ENCODE measurements around the gene PDGFC.
"Not testable (repeated sequence)": the region's sequence is repeated elsewhere in the genome, so short reads cannot be mapped to it uniquely, and the experiment has no call there.

Gene PDGFC

DNA sequence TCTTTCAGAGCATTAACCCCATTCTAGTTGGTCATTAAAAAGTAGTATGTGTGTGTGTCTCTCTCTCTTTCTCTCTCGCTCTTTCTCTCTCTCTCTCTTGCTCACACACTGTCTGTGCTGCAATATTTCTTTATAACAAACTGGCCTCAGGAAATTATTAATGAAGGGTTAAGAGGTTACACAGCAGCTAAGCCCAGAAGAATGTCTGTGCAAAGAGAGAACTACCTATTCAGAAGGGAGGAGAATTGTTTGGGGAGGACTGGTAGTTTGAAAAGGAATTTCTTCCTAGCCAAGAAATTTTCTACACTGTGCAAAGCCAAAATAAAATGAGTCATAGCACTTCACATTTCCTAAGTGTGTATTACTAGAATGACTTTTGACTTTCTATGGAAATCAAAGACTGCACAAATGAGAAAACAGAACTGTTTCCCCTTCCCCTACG is 22.2 kb downstream of the PDGFC start:
- no peak for FAIRE-seq

DNA sequence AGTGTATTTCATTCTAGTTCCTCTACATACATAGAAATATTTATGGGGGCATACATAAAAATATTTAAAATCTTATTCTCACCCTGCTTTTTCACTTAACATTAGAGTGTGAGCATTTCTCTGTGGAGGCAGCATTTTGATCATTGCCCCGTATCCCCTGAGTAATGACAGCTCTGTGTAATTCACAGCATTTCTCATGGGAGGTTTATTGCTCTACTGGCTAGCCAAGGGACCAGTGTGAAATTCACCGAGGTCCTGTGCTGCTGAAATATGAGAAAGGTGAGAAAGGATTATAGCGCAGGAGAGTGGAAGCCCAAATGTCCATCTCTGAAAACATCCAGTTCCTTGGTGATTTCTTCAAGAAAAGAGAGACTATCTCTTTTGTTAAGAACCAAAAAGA is 22.9 kb downstream of the PDGFC start:
- FAIRE-seq, result no peak

DNA sequence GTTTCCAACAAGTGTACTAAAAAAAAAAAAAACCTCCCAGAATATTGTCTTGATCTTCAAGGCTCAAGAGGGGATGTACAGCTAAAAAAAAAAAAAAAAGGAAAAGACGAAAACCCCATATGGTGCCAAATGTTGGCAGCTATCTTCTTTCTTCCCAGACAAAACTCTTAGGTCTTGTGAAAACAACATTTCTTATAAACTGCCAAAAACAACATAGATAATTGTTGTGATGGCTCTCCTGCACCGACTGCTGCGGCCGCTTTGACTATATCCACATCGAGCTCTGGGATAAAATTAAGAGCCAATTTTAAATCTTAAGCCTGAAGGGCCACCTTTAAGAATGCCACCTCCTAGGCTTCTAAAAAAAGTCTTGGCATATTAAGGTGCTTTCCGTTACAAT is 23.5 kb downstream of the PDGFC start:
- FAIRE-seq, result no peak

DNA sequence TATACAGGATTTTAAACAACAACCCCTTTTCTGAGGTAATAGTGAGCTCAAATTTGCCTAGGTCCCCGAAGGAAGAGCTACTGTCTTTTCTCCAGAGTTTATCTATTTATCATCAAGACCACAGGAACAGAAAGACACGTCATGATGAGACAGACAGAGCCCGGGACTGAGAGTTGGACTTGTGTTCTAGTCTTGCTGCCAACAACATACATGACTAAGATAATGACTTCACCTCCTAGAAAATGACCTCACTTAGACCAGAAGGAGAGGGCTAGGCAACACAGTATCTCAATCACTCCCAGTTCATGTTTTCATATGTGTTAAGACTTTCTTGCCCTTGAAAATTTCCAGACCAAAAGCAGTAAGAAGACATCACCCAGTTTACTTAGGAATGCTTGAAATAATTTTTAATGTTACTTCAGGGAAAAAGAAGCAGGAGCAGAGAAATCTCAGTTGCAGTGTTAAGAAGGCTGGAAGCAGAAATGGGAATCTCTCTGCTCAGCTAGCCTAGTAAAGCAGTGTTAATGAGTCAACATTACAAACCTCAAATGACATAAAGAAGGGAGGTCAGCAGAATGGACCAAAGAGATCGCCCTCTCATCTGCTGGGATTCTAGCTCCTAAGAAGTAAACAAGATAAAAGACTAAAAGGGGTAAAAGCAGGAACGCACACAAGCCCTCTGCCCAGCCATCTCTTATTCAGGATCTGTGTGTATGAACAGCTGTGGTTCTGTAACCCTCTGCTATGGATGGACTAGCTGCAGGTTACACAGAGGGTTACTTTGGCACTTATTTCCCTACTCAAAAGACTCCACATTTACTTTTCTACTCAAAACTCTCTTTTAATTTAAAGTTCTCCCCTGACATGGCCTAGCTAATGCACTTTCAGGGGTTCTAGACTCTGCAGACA is 24.8 kb downstream of the PDGFC start:
- FAIRE-seq, result no peak

DNA sequence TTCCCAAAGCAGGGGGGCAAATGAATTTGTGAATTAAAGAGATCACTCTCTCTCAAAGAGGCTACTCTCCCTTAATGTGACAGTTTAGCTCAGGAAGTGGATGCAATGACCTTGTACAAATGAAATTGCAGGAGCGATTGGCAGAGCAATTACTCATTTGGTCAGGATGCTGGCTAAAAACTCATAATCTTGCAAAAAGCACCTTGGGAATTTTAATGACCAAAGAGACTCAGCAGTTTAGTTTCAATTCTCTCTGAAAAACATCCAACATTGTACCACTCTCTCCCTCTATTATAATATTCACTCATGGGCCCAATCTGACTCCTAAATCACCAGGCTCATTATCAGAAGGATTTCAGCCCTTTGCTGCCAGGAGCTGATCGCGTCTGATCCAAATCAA is 26.1 kb downstream of the PDGFC start:
- no peak for FAIRE-seq

DNA sequence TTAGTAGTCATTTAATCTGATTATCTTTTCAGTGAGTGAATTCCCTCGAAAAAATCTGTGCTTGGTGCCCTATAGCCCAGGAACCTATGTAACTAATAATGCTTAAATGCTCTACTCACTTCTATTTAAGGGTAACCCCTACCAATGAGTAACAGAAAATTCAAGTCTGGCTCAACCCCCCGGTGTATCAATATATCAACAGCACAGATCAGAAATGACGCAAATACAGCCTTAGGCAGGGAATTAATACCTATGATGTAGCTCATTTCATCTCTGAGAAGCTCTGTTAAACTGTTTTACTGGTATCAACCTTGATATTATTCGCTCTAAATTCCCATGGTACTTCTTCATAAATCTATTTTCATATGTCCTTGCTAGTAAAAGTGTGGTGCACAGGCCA is 28.6 kb downstream of the PDGFC start:
- FAIRE-seq, result no peak

DNA sequence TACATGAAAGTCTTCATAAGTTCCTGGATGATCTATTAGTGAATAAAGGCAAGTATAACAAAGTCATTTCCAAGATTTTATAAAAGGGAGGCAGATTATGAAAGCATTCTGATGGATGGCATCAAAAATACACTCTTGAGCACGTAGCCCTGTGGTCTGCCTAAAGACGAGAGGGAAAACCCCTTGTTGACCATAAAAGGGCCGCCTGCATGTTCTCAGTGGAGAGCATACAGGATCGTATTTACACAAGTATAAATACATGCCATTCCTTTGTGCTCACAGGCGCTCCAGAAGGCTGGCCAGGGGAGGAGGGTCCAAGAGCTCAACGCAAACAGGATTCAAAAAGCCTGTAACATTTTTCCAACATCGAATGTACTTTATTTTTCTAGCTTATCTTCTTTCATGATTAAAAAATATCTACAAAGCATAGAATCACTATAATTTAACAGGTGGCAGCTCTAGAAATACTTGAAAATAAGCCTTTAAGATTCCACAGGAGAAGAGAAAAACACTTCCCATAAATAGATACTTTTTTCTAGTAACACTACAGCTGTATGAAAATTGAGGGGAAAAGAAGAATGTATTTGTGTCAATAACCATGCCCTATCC is 29.6 kb downstream of the PDGFC start:
- FAIRE-seq, result no peak

DNA sequence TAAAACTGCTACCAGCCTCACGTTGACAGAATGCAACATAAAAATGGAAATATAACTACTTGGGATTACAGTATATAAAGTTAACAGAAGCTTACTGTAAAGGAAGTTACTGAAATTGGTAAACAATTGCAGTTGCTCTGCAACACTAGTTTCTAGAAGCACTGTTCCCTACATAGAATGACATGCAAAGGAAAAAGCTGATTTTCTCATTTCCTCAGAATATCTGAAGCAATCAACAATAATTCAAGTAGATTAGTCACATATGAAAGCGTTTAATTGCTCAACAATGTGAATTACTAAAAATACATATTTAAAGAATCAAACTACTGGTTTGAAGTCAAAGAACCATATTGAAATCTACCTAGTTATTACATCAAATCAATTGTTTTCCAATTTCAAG is 31.8 kb downstream of the PDGFC start:
- FAIRE-seq, result no peak

DNA sequence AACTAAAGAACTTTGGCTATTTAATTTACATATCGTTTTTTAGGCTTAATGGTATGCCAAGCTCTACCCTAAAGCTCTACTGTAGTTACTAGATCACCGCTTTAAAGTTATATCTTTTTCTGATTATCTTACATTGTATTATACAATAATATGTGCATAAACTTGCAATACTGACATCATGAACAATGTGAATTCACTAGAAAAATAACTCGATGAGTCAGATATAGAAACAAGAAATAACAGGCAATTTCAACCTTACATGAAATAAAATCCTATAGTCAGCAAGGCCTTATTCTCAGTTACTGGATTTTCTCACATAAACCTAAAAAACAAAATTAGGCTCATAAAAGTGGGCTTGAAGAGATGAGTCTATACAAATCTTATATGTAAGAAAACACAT is 32.5 kb downstream of the PDGFC start:
- no peak for FAIRE-seq

DNA sequence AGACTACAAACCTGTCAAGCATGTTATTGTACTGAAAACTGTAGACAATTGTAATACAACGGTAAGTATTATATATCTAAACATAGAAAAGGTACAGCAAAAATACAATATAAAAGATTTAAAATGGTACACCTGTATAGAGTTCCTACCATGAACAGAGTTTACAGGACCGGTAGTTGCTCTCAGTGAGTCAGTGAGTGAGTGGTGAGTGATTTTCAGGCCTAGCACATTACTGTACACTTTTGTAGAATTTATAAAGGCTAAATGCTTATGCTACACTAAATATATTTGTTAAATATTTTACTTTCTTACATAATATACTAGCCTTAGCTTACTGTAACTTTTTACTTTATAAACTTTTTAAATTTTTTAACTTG is 37.4 kb downstream of the PDGFC start:
- no peak for FAIRE-seq

DNA sequence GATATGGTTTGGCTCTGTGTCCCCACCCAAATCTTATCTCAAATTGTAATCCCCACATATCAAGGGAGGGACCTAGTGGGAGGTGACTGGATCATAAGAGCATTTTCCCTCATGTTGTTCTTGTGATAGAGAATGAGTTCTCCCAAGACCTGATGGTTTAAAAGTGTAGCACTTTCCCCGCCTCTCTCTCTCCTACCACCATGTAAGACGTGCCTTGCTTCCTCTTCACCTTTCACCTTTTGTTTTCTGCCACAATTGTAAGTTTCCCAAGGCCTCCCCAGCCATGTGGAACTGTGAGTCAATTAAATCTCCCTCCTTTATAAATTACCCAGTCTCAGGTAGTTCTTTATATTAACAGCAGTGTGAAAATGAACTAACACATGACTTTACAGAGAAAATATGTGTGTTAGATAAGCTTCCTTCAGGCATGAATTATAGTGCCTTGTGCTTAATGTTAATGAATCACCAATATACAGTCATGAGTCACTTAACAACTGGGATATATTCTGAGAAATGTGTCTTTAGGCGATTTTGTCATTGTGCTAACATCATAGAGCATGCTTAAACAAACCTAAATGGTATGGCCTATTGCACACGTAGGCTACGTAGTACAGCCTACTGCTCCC is 37.9 kb downstream of the PDGFC start:
- no peak for FAIRE-seq

DNA sequence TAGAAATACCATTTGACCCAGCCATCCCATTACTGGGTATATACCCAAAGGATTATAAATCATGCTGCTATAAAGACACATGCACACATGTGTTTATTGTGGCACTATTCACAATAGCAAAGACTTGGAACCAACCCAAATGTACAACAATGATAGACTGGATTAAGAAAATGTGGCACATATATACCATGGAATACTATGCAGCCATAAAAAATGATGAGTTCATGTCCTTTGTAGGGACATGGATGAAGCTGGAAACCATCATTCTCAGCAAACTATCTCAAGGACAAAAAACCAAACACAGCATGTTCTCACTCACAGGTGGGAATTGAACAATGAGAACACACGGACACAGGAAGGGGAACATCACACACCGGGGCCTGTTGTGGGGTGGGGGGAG is 39.2 kb downstream of the PDGFC start:
- FAIRE-seq, result not testable (repeated sequence)

DNA sequence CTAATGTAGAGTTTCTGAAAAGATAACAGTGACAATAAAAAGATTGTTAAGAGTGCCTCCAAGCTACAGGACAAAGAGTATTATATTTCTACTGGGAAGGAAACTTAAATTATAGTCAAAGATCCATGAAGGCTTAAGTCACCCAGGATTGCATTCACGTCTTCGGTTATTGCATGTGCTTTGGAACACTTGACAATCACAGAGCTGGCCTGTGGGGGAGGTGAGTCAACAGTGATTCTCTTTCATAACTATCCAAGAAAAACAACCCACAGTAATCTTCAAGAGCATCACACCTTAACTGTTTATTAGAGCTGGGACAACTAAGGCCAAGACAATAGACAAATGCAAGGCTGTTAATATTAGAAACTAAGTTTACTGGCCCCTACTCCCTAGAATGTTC is 40.3 kb downstream of the PDGFC start:
- no peak for FAIRE-seq

DNA sequence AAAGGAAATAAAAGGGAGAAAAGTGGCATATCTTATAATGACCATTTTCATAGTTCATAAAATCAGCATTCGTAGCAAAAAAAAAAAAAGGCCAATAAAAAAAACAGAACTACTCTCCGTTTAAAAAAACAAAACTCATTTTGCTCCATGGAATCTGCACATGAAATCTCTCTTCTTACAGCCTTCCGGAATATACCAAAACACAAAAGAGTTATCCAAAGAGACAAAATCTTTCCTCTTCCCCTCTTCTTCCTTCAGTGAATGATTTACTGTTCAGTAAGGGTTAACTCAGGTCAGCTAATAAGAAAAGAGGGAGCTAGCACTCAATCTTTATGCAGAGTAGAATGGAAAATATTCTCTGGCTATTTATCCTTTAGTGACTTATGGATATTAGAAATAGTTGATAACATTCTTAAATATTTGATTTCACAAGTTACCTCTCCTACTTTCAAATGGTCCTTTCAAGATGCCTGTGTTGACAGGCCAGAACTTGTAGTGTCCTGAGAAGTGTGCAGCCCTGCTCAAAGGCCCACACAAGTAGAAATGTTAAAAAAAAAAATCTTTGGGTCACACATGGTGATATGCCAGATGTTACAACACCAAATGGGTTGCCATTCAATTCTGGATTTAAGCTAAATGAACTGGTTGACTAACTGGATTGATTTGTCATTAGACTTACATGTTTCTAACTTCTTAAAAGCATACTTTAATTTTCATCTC is 42.1 kb downstream of the PDGFC start:
- no peak for FAIRE-seq

DNA sequence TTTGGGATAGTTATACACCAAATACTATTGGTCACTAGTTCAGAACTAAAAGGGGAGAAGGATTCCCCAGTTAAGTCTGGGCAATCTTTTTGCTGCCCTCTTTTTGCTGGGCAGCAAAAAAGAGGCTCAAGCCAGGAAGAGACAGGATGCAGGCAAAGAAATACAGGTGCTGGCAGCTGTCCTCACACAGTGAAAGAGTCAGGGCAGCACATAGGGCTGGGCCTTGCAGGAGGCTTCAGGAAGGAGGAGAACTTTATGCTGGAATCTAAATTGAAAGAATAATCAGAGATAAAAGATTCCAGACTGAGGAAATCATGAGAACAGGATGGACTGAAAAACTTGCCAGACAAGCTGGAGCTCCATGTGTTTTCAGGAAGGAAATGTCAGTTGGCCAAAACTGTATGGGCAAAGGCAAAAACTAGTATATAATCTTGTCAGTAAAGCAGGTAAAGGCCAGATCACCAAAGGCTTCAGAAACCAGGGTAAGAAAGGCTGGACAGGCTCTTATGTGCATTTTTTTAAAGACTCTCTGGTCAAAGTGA is 46.8 kb downstream of the PDGFC start:
- FAIRE-seq, result no peak

DNA sequence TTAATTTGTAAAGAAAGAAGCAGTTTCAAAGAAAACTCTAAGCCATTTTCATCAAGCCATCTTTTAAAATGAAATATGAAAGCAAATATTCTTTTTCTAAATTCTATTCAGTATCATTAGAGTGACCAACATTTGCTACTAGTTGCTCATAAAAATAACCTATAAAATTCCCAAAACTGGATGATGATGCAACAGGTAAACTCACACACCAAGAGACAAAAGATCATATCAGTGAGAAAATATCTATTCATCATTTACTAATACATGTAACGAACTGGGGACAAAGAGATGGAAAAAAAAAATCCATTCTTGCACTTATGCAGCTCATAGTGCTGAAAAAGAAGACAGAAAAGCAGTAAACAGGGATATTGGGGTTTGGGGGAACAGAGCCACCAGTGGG is 48.1 kb downstream of the PDGFC start:
- FAIRE-seq, result no peak

DNA sequence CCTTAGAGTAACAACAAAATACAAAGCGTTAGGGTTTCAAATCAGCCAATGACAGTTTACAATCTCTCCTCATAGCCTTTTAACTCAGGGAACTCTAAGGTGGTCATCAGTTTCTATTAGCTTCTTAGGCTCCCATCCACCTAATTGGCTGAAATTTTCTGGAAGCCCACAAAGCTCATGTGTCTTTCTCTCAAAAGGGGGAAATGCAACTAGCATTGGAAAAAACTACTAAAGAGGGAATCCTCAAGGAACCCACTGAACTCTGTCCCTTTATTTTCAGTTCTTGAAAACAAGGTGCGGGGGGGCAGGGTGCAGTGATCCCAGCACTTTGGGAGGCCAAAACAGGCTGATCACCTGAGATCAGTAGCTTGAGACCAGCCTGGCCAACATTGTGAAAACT is 56.4 kb downstream of the PDGFC start:
- FAIRE-seq, result no peak

DNA sequence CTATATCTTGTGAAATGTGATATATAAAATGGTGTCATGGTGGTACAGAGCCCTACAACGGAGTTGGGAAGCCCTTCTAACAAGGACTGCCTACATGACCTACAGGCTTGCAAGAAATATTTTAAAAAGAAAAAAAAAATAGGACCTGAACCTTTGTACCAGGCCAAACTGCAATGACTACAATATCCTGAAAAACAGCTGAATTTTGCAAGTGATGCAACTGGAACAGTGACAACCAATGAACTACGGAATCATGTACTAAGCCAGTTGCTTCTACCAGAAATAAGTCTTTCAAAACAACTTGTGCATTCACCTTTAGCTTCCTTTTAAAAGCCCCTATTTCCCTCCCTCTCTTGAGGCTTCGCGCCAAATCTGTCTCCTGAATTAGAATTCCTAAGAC is 58.4 kb downstream of the PDGFC start:
- FAIRE-seq, result no peak

DNA sequence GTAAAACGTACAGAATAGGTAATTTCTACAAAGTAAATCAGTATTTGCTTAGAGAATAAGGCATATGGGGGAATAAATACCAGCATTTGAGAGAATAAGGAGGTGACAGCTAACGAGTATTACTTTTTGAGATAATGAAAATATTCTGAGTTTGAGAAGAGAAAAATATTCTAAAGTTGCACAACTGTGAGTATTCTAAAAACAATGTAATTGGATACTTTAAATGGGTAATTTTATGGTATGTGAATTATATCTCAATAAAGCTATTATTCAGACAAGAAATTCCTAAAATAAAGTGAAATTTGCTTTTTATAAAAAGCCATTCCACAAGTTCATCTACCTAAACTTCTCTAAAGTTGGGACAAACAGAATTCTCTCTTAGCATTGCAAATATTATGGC is 62.6 kb downstream of the PDGFC start:
- no peak for FAIRE-seq

DNA sequence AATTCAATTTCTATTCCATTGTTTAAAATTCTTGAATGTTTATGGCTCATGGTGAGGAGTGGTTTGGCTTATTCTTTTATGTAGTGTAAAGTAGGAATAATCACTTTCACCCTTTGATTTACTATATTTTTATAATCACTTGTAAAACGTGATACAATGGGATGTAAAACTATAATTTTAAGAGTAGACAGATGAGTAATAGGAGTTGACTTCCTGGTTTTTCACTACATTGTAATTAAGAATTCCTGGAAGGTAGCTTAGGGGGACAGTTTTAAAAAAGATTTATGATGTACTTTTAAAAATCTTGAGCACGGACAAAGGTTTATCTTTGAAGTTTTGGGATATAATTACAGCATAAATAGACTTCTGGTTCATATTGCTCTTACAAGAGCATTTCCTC is 65.3 kb downstream of the PDGFC start:
- no peak for FAIRE-seq

DNA sequence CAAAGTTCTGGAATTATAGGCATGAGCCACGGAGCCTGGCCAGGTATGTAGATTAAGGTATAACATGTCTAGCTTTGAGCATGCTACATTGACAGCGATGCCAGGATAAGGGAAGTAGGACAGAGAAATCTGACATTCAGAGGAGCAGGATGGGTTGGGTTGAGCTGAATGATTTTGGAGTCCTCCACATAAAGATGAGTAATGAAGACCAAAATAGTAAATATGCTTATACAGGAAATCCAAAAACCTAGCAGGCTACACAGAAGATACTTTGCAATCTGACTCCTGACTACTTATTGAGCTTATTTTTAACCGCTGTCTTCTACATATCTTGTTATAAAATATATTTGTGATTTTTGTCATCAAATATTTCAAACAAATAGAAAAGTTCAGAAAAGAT is 69.7 kb downstream of the PDGFC start:
- FAIRE-seq, result no peak

DNA sequence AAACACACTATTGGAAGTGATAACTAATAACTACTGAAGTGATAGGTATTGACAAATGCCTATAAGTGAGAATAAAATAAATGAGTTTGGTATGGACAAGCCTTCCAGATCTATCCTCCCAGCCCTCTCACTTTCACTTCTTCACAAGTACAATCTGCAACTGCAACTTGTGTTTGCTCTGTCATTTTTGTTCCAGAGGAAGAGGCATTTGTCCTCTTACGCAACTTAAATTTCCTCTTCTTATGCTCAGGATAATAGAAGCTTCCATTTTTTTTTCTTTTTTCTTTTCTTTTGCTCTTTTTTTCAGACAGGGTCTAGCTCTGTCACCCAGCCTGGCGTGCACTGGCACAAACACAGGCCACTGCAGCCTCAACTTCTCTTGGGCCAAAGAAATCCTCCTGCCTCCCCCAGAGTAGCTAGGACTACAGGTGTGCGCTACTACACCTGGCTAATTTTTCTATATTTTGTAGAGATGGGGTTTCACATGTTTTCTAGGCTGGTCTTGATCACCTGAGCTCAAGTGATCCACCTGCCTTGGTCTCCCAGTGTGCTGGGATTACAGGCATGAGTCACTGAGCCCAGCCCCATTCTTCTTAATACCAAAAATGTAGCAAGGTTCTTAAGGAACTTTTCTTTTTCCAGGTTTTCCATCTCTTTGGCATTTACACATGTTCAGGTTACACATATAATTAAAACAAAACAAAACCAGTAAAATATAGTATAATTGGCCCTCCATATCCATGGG is 73.1 kb downstream of the PDGFC start:
- FAIRE-seq, result no peak

DNA sequence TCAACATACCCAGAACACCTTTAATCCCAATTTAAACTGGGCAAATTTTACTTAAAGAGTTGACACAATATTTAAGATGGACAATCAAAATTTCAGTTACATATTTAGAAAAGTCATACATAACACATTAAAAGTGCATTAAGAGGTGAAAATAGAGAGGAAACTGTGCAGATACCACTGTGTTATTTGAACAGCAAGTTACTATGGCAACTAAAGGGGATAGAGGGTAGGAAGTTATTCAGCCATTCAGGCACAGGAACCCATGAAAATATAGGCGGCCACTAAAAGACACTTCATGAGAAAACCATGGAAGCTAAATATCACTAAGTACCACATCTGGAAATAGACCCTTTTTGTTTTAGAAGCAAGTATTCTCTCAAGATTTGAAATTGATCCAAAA is 75.1 kb downstream of the PDGFC start:
- no peak for FAIRE-seq
